IMR-90 (cell line): Measurements from ENCODE around the gene SEC24D. TPM values are rescaled to one million over a fixed set of nuclear protein-coding genes. Genes with fewer than 3 reads are reported as not detected.
A peak's percentile ranks its signal among the peaks of the same experiment; 100 is the strongest.

ENCODE experiments used
- ATAC-seq: fragments of 200-7000 bp; cut with Tn5 transposase; 2 replicates; pipeline ENCODE4 v1.9.1; 2020; ENCODE audit warnings: low read depth, mild to moderate bottlenecking, moderate library complexity
- BruUV-seq: library from RNA; stranded (reverse); fragments of 400-500 nt; replicated peaks from 2 replicates; lab custom pipeline; 2021; lab: Mats Ljungman, UMichigan
- CTCF ChIA-PET: fragments of 300-600 bp; formaldehyde crosslinking; extraction: SDS; loops from one replicate; lab custom pipeline; 2021; ENCODE audit warnings: antibody characterized with exemption; lab: Yijun Ruan, JAX
- POLR2A ChIA-PET: fragments of 300-600 bp; sonication (Branson Sonifier 250); formaldehyde crosslinking; loops from one replicate; lab custom pipeline; 2022; ENCODE audit warnings: antibody characterized with exemption; ENCODE audit not compliant: unreplicated experiment; lab: Charles Lee
- DNase-seq: peaks from one replicate; pipeline ENCODE4 v3.0.0; 2013
- H2AFZ ChIP-seq: replicated peaks from 2 replicates; pipeline ENCODE3; 2013; ENCODE audit warnings: low read length, mild to moderate bottlenecking; ENCODE audit not compliant: poor library complexity
- H2AK5ac ChIP-seq: 2 replicates; pipeline ENCODE4 v1.6.1; 2013; ENCODE audit warnings: low read depth, low read length, inconsistent platforms
- H2AK9ac ChIP-seq: replicated peaks from 2 replicates; pipeline ENCODE3; 2013; ENCODE audit warnings: mild to moderate bottlenecking, low read depth, low read length, moderate library complexity; ENCODE audit not compliant: poor library complexity
- H2BK120ac ChIP-seq: 2 replicates; pipeline ENCODE4 v1.6.1; 2013; ENCODE audit warnings: low read depth, low read length, inconsistent platforms
- H2BK15ac ChIP-seq: 3 replicates; pipeline ENCODE4 v1.6.1; 2013; ENCODE audit warnings: low read depth, low read length, inconsistent platforms
- H2BK20ac ChIP-seq: 2 replicates; pipeline ENCODE4 v1.6.1; 2013; ENCODE audit warnings: low read depth, mild to moderate bottlenecking, inconsistent platforms, low read length, moderate library complexity
- H2BK5ac ChIP-seq: 2 replicates; pipeline ENCODE4 v1.6.1; 2013; ENCODE audit warnings: mild to moderate bottlenecking, low read depth, low read length, inconsistent platforms; ENCODE audit not compliant: poor library complexity, severe bottlenecking
- H3K14ac ChIP-seq: replicated peaks from 2 replicates; pipeline ENCODE4 v1.6.1; 2013; ENCODE audit warnings: low read depth, low read length, inconsistent platforms
- H3K18ac ChIP-seq: 2 replicates; pipeline ENCODE4 v1.6.1; 2013; ENCODE audit warnings: low read depth, low read length, control low read depth
- H3K23ac ChIP-seq: 2 replicates; pipeline ENCODE4 v1.6.1; 2013; ENCODE audit warnings: low read depth, low read length, inconsistent platforms
- H3K27ac ChIP-seq: 2 replicates; pipeline ENCODE4 v1.5.1; 2013; ENCODE audit warnings: mild to moderate bottlenecking, control low read depth, low read length; ENCODE audit not compliant: insufficient read depth
- H3K27me3 ChIP-seq: 2 replicates; pipeline ENCODE4 v1.6.1; 2013; ENCODE audit warnings: low read length; ENCODE audit not compliant: control insufficient read depth, insufficient read depth
- H3K36me3 ChIP-seq: 2 replicates; pipeline ENCODE4 v1.6.1; 2013; ENCODE audit warnings: low read length, mixed read lengths; ENCODE audit not compliant: control insufficient read depth, insufficient read depth
- H3K4ac ChIP-seq: 2 replicates; pipeline ENCODE4 v1.6.1; 2013; ENCODE audit warnings: low read depth, low read length, inconsistent platforms
- H3K4me1 ChIP-seq: 2 replicates; pipeline ENCODE4 v1.6.1; 2013; ENCODE audit warnings: low read length, mixed read lengths; ENCODE audit not compliant: control insufficient read depth, insufficient read depth
- H3K4me2 ChIP-seq: 2 replicates; pipeline ENCODE4 v1.6.1; 2013; ENCODE audit warnings: low read depth, mild to moderate bottlenecking, control low read depth, low read length, moderate library complexity
- H3K4me3 ChIP-seq: 2 replicates; pipeline ENCODE4 v1.5.1; 2013; ENCODE audit warnings: low read depth, mild to moderate bottlenecking, control low read depth, low read length, moderate library complexity; ENCODE audit not compliant: insufficient read depth
- H3K56ac ChIP-seq: 2 replicates; pipeline ENCODE4 v1.6.1; 2013; ENCODE audit warnings: low read length, inconsistent platforms; ENCODE audit not compliant: insufficient read depth; ENCODE audit errors: extremely low read depth
- H3K79me1 ChIP-seq, 2 experiments: 2 replicates each; pipeline ENCODE4 v1.6.1; 2013; ENCODE audit warnings: low read length in 2 of 2, inconsistent platforms in 1 of 2, low read depth in 1 of 2
- H3K9ac ChIP-seq: 2 replicates; pipeline ENCODE4 v1.6.1; 2013; ENCODE audit warnings: low read depth, low read length, control low read depth
- H3K9me1 ChIP-seq: 2 replicates; pipeline ENCODE4 v1.6.1; 2013; ENCODE audit warnings: low read length, inconsistent platforms; ENCODE audit not compliant: insufficient read depth
- H3K9me3 ChIP-seq: 2 replicates; pipeline ENCODE4 v1.6.1; 2013; ENCODE audit warnings: low read length; ENCODE audit not compliant: control insufficient read depth, insufficient read depth
- H4K20me1 ChIP-seq: 2 replicates; pipeline ENCODE4 v1.6.1; 2013; ENCODE audit warnings: low read length, inconsistent platforms; ENCODE audit not compliant: insufficient read depth
- H4K5ac ChIP-seq: 2 replicates; pipeline ENCODE4 v1.6.1; 2013; ENCODE audit warnings: mild to moderate bottlenecking, low read depth, low read length, control low read depth
- H4K8ac ChIP-seq, 2 experiments: 2 replicates each; pipeline ENCODE4 v1.6.1; 2013; ENCODE audit warnings: low read depth in 2 of 2, low read length in 2 of 2, control low read depth in 1 of 2, inconsistent platforms in 1 of 2
- H4K91ac ChIP-seq: 2 replicates; pipeline ENCODE4 v1.6.1; 2013; ENCODE audit warnings: low read depth, low read length, inconsistent platforms; ENCODE audit not compliant: insufficient read depth
- MXI1 ChIP-seq: IDR thresholded peaks from 2 replicates; pipeline ENCODE4 v1.6.1; 2012; ENCODE audit warnings: low read depth, mild to moderate bottlenecking, low read length, moderate library complexity, borderline replicate concordance
- RCOR1 ChIP-seq: IDR thresholded peaks from 2 replicates; pipeline ENCODE4 v1.6.1; 2012; ENCODE audit warnings: mild to moderate bottlenecking, low read length, improper control_type of control experiment; ENCODE audit not compliant: insufficient replicate concordance
- WGBS, 2 experiments: methylation state at CpG; one replicate each; pipeline versions ENCODE4 v1.1.5 to v1.1.7; 2013; ENCODE audit warnings: missing lambda C conversion rate in 2 of 2; ENCODE audit not compliant: insufficient read length in 1 of 2; ENCODE audit errors: extremely low coverage in 2 of 2; 5-methylcytosine and 5-hydroxymethylcytosine counted together
- dilution Hi-C: fragments of 300-500 bp; cut with HindIII; formaldehyde crosslinking; loops from one replicate; pipeline ENCODE4 v1.14.3; 2018; ENCODE audit warnings: low sequenced_read_pairs; ENCODE audit not compliant: unreplicated experiment
- in situ Hi-C: fragments of 300-500 bp; cut with MboI; formaldehyde crosslinking; loops from 3 replicates; pipeline ENCODE4 v1.14.3; 2019; ENCODE audit warnings: low sequenced_read_pairs, inconsistent platforms, mixed read lengths
- intact Hi-C: fragments of 100-400 bp; cut with micrococcal nuclease; formaldehyde crosslinking; loops from 2 replicates; pipeline ENCODE4 v1.10.0; 2022
- polyA plus RNA-seq, 3 experiments: library from polyadenylated mRNA; depleted of rRNA; stranded (reverse); fragments of >200 nt; gene quantifications; 2 replicates each; pipeline ENCODE4 v1.2.3, GENCODE V29; 2012; ENCODE audit warnings: low replicate concordance in 1 of 3
- total RNA-seq: library from RNA; depleted of rRNA; stranded (reverse); fragments of >200 nt; gene quantifications from 2 replicates; pipeline ENCODE4 v1.2.3, GENCODE V29; 2012

Gene SEC24D
- total and polyA plus RNA-seq, 2 of the 4 experiments (the other 2 are of a cell fraction), result 93.2 to 111 TPM

GRCh38 chr4:118867311-118868067 lies 31.6 kb upstream of the SEC24D start:
- Histone ChIP-seq H3K27me3 (no peaks in the 10 kb centered on the region), H3K56ac (no peak overlapping the region), H4K20me1 (no peaks in the 10 kb centered on the region), H2BK15ac (no peak overlapping the region), H3K79me1 (no peaks in the 10 kb centered on the region), H3K14ac (no peak overlapping the region), H4K5ac (no peak overlapping the region), H3K9ac (no peak overlapping the region), H3K4me1 (no peaks in the 10 kb centered on the region), H2BK5ac (no peak overlapping the region), H3K36me3 (no peaks in the 10 kb centered on the region), H2BK120ac (no peak overlapping the region), H3K9me1 (no peaks in the 10 kb centered on the region), H3K23ac (no peak overlapping the region), H2AK5ac (no peak overlapping the region), H3K4ac (no peak overlapping the region), H4K8ac (no peak overlapping the region), H4K91ac (no peak overlapping the region), H2BK20ac (no peak overlapping the region), H3K27ac (no peak overlapping the region), H2AK9ac (no peak overlapping the region), H2AFZ (no peak overlapping the region), H3K9me3 (no peaks in the 10 kb centered on the region), H3K18ac (no peak overlapping the region), H3K4me3 (no peak overlapping the region), H3K4me2 (no peak overlapping the region)
- ChIA-PET POLR2A (no interaction called here), CTCF (interaction anchor here (0.6 kb wide), 1 partner anchor 9 kb away, joined by 3 read pairs; no protein-coding TSS in a partner anchor)
- in situ Hi-C loops (no loop called here), intact Hi-C loops (no loop called here), dilution Hi-C loops (no loop called here)
- no TSS peak for BruUV-seq
- DNase-seq (peak; percentile 49), ATAC-seq (0 out of 2 replicates have a peak, but pooled peaks have one; percentile 21)
- no peak for TF ChIP-seq RCOR1
- TF ChIP-seq MXI1, result no peak
- WGBS, 2 experiments, result no CpG with 5 or more reads among the region's 3 CpGs
